NCI-H187 treated with DMSO at 0.1 percent for 48 hours (cell line): ENCODE measurements around the gene DENND2D.

Experiments used
- DNase-seq: peaks from one replicate; lab custom pipeline; 2025; lab: John Stamatoyannopoulos, UW

DENND2D gene

GRCh38 chr1:111175349-111175748 lies 25.1 kb downstream of the DENND2D start:
- no peak for DNase-seq

GRCh38 chr1:111174070-111174469 lies 26.4 kb downstream of the DENND2D start:
- DNase-seq: no peak

GRCh38 chr1:111172463-111172862 lies 28.0 kb downstream of the DENND2D start:
- DNase-seq: no peak

- DNase-seq: no peak
Observed at GRCh38 chr1:111164151-111164550, 36.3 kb downstream of the DENND2D start.

- no peak for DNase-seq
Observed at GRCh38 chr1:111163363-111163762, 37.1 kb downstream of the DENND2D start.

GRCh38 chr1:111162488-111162880 lies 38.0 kb downstream of the DENND2D start:
- no peak for DNase-seq

- DNase-seq: no peak
Observed at GRCh38 chr1:111161843-111162487, 38.5 kb downstream of the DENND2D start.

- no peak for DNase-seq
Observed at GRCh38 chr1:111157431-111157830, 43.0 kb downstream of the DENND2D start.

- no peak for DNase-seq
Observed at GRCh38 chr1:111154021-111154999, 46.1 kb downstream of the DENND2D start.

- no peak for DNase-seq
Observed at GRCh38 chr1:111151838-111152237, 48.6 kb downstream of the DENND2D start.

- no peak for DNase-seq
Observed at GRCh38 chr1:111148376-111148881, 52.0 kb downstream of the DENND2D start.

- DNase-seq: no peak
Observed at GRCh38 chr1:111147948-111148347, 52.5 kb downstream of the DENND2D start.

GRCh38 chr1:111145963-111146768 lies 54.3 kb downstream of the DENND2D start:
- DNase-seq: no peak

GRCh38 chr1:111145542-111145941 lies 54.9 kb downstream of the DENND2D start:
- no peak for DNase-seq

GRCh38 chr1:111142356-111142975 lies 58.0 kb downstream of the DENND2D start:
- no peak for DNase-seq

GRCh38 chr1:111141245-111142220 lies 58.9 kb downstream of the DENND2D start:
- no peak for DNase-seq

GRCh38 chr1:111140680-111140967 lies 59.8 kb downstream of the DENND2D start:
- no peak for DNase-seq

- peak; percentile 15 for DNase-seq
Observed at GRCh38 chr1:111139956-111140679, 60.3 kb downstream of the DENND2D start, which contains the start of the genes CEPT1 and DRAM2. CEPT1 (plus strand) TSS chr1:111140223; CDS start chr1:111147715, 7,492 bp downstream. DRAM2 (minus strand) TSS chr1:111140093; CDS start chr1:111131554, 8,539 bp downstream.

GRCh38 chr1:111139324-111139955 lies 61.0 kb downstream of the DENND2D start:
- no peak for DNase-seq
